WTC11 (cell line): Measurements from ENCODE around the gene UBE2H.

Experiments used
- EMX1 ChIP-seq: fragments of 250-450 bp; sonication (Bioruptor Pico); IDR thresholded peaks from 2 replicates; pipeline ENCODE4 v1.8.0; 2021; ENCODE audit warnings: mild to moderate bottlenecking
- GABPB1 ChIP-seq: sonication (generic); formaldehyde crosslinking; IDR thresholded peaks from 2 replicates; pipeline ENCODE4 v1.8.1; 2023; ENCODE audit warnings: mild to moderate bottlenecking, missing genetic modification reagents
- GRHL2 ChIP-seq: fragments of 250-450 bp; sonication (Bioruptor Pico); IDR thresholded peaks from 2 replicates; pipeline ENCODE4 v1.8.0; 2022; ENCODE audit warnings: mild to moderate bottlenecking, moderate library complexity; ENCODE audit not compliant: insufficient replicate concordance, severe bottlenecking
- NFE2L1 ChIP-seq: sonication (generic); formaldehyde crosslinking; IDR thresholded peaks from 2 replicates; pipeline ENCODE4 v1.8.1; 2023; ENCODE audit warnings: missing genetic modification reagents
- NFYB ChIP-seq: sonication (generic); formaldehyde crosslinking; conservative IDR thresholded peaks from 2 replicates; pipeline ENCODE4 v1.8.0; 2022; ENCODE audit warnings: low read depth, missing genetic modification reagents
- TCF7 ChIP-seq: sonication (generic); formaldehyde crosslinking; IDR thresholded peaks from 2 replicates; pipeline ENCODE4 v1.8.0; 2022; ENCODE audit warnings: mild to moderate bottlenecking, low read depth, missing genetic modification reagents, moderate library complexity
- ZNF232 ChIP-seq: sonication (generic); formaldehyde crosslinking; IDR thresholded peaks from 2 replicates; pipeline ENCODE4 v1.8.0; 2022; ENCODE audit warnings: mild to moderate bottlenecking, missing genetic modification reagents
- TF ChIP-seq, protein P1 (sequence below): fragments of 200-600 bp; IDR thresholded peaks from 2 replicates; pipeline ENCODE4 v1.8.0; 2022; ENCODE audit warnings: antibody characterized with exemption
- TF ChIP-seq, protein P2 (sequence below): sonication (generic); formaldehyde crosslinking; IDR thresholded peaks from 2 replicates; pipeline ENCODE4 v1.8.1; 2023; ENCODE audit warnings: mild to moderate bottlenecking, missing genetic modification reagents, borderline replicate concordance

DNA sequence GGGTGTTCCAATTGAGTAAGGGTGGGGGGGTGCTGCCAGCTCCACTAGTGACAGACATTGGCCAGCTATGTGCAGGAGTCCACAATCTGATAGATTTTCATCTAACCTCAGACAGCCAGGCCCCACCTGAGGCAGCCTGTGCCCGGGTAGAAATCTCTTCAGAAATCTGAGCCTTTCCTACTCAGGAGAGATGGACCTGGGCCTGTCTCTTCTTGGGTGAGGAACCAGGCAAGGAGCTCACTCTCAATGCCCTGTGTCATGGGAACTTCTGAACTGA, 86.9 kb downstream of the UBE2H start:
- TF ChIP-seq ZNF232 (no peak), GABPB1 (CRISPR knock-in tag) (no peak), TCF7 (CRISPR knock-in tag) (no peak), GRHL2 (CRISPR knock-in tag) (no peak), NFE2L1 (CRISPR knock-in tag) (no peak), EMX1 (CRISPR knock-in tag) (no peak), NFYB (CRISPR knock-in tag) (no peak)
- TF ChIP-seq, protein P1, sequence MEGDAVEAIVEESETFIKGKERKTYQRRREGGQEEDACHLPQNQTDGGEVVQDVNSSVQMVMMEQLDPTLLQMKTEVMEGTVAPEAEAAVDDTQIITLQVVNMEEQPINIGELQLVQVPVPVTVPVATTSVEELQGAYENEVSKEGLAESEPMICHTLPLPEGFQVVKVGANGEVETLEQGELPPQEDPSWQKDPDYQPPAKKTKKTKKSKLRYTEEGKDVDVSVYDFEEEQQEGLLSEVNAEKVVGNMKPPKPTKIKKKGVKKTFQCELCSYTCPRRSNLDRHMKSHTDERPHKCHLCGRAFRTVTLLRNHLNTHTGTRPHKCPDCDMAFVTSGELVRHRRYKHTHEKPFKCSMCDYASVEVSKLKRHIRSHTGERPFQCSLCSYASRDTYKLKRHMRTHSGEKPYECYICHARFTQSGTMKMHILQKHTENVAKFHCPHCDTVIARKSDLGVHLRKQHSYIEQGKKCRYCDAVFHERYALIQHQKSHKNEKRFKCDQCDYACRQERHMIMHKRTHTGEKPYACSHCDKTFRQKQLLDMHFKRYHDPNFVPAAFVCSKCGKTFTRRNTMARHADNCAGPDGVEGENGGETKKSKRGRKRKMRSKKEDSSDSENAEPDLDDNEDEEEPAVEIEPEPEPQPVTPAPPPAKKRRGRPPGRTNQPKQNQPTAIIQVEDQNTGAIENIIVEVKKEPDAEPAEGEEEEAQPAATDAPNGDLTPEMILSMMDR: no peak
- TF ChIP-seq, protein P2, sequence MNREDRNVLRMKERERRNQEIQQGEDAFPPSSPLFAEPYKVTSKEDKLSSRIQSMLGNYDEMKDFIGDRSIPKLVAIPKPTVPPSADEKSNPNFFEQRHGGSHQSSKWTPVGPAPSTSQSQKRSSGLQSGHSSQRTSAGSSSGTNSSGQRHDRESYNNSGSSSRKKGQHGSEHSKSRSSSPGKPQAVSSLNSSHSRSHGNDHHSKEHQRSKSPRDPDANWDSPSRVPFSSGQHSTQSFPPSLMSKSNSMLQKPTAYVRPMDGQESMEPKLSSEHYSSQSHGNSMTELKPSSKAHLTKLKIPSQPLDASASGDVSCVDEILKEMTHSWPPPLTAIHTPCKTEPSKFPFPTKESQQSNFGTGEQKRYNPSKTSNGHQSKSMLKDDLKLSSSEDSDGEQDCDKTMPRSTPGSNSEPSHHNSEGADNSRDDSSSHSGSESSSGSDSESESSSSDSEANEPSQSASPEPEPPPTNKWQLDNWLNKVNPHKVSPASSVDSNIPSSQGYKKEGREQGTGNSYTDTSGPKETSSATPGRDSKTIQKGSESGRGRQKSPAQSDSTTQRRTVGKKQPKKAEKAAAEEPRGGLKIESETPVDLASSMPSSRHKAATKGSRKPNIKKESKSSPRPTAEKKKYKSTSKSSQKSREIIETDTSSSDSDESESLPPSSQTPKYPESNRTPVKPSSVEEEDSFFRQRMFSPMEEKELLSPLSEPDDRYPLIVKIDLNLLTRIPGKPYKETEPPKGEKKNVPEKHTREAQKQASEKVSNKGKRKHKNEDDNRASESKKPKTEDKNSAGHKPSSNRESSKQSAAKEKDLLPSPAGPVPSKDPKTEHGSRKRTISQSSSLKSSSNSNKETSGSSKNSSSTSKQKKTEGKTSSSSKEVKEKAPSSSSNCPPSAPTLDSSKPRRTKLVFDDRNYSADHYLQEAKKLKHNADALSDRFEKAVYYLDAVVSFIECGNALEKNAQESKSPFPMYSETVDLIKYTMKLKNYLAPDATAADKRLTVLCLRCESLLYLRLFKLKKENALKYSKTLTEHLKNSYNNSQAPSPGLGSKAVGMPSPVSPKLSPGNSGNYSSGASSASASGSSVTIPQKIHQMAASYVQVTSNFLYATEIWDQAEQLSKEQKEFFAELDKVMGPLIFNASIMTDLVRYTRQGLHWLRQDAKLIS (CRISPR knock-in tag): no peak
